Measurements from ENCODE around the gene NKAIN1. TPM values are rescaled to one million over a fixed set of nuclear protein-coding genes. Genes with fewer than 3 reads are reported as not detected.
"Not testable (repeated sequence)": the region's sequence is repeated elsewhere in the genome, so short reads cannot be mapped to it uniquely, and the experiment has no call there.

Gene NKAIN1
- polyA plus RNA-seq (2012; ENCODE audit: insufficient read depth, insufficient read length): 0.44 TPM

GRCh38 chr1:31239653-31240241 lies at the start of gene NKAIN1:
Gene NKAIN1 (minus strand): TSS chr1:31239887. CDS start chr1:31239547, 340 bp downstream.
- no peak within 1 kb of the TSS for H3K4me3 ChIP-seq (ENCODE audit: low read length)
- DNase-seq (ENCODE audit: low read depth, low spot score): no peak

DNA sequence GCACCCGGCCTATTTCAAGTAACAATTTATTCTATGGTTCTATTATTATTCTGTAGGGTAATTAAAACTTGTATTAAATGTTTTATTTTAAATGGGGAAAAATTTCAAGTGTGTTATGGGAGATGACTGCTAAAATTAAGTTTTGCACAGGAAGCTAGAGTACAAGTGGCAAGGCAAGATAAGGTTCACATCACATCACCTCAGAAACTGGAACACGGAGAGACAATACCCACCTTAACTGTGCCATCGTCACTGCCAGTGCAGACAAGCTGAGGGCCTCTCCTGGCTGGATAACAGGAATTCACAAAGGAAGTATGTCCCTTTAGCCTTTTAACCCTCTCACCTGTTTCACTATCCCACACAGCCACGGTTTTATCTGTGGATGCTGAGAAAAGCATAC lies 49.3 kb upstream of the NKAIN1 start:
- H3K4me3 ChIP-seq (ENCODE audit: low read length): no peak overlapping the region
- DNase-seq (ENCODE audit: low read depth, low spot score): no peak

- H3K4me3 ChIP-seq (ENCODE audit: low read length); DNase-seq (ENCODE audit: low read depth, low spot score): not testable (repeated sequence)
Measured at GRCh38 chr1:31287791-31288190, 48.1 kb upstream of the NKAIN1 start.

- not testable (repeated sequence) for DNase-seq (ENCODE audit: low read depth, low spot score); H3K4me3 ChIP-seq (ENCODE audit: low read length)
Measured at GRCh38 chr1:31282426-31282825, 42.7 kb upstream of the NKAIN1 start.

DNA sequence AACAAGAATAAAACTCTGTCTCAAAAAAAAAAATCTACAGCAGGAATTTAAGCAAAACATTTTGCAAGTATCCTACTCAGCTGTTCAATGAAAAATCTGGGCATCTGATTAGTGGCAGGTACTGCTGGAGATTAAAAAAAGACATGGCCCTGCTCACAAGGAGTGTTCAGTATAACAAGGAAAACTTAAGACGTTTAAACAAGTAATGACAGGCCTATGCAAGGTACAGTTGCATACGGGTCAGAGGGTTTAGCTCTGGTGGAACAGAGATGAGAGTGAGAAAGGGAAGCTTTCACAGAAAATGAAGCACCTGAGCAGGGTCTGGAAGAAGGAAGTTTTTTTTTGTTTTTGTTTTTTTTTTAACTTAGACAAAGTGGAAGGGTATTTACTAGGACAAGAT lies 33.9 kb upstream of the NKAIN1 start:
- no peak for DNase-seq (ENCODE audit: low read depth, low spot score)
- no peak overlapping the region for H3K4me3 ChIP-seq (ENCODE audit: low read length)

- no peak for DNase-seq (ENCODE audit: low read depth, low spot score)
- no peak overlapping the region for H3K4me3 ChIP-seq (ENCODE audit: low read length)
Measured at GRCh38 chr1:31272369-31272768, 32.7 kb upstream of the NKAIN1 start.

- H3K4me3 ChIP-seq (ENCODE audit: low read length): no peak overlapping the region
- DNase-seq (ENCODE audit: low read depth, low spot score): no peak
Measured at GRCh38 chr1:31266547-31266946, 26.9 kb upstream of the NKAIN1 start.

DNA sequence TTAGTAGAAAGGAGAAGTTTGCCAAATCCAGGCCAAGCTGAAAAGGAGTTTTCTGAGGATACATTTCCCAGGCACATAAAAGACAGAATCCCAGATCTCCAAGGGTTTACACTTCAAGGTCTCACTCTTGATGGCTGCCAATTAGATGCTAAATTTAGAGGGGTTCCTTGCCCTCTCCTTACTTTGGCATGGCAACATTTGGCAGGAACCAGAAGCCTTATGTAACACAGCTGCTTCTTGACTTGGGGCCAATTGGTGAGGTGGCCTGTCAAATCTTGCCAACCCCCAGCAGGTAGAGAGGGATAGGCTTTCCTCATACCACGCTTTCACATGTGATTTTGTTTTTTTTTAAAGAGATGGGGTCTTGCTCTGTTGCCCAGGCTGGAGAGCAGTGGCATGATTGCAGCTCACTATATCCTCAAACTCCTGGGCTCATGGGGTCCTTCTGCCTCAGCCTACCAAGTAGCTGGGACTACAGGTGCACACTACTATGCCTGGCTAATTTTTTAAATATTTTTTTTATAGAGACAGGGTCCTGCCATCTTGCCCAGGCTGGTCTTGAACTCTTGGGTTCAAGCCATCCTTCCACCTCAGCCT lies 25.2 kb upstream of the NKAIN1 start:
- no peak for DNase-seq (ENCODE audit: low read depth, low spot score)
- no peak overlapping the region for H3K4me3 ChIP-seq (ENCODE audit: low read length)

GRCh38 chr1:31263408-31263807 lies 23.7 kb upstream of the NKAIN1 start:
- no peak for DNase-seq (ENCODE audit: low read depth, low spot score)
- H3K4me3 ChIP-seq (ENCODE audit: low read length): no peak overlapping the region

- H3K4me3 ChIP-seq (ENCODE audit: low read length); DNase-seq (ENCODE audit: low read depth, low spot score): not testable (repeated sequence)
Measured at GRCh38 chr1:31262393-31262792, 22.7 kb upstream of the NKAIN1 start.

- no peak for DNase-seq (ENCODE audit: low read depth, low spot score)
- no peak overlapping the region for H3K4me3 ChIP-seq (ENCODE audit: low read length)
Measured at GRCh38 chr1:31261916-31262315, 22.2 kb upstream of the NKAIN1 start.

GRCh38 chr1:31259746-31260145 lies 20.1 kb upstream of the NKAIN1 start:
- no peak overlapping the region for H3K4me3 ChIP-seq (ENCODE audit: low read length)
- DNase-seq (ENCODE audit: low read depth, low spot score): no peak

DNA sequence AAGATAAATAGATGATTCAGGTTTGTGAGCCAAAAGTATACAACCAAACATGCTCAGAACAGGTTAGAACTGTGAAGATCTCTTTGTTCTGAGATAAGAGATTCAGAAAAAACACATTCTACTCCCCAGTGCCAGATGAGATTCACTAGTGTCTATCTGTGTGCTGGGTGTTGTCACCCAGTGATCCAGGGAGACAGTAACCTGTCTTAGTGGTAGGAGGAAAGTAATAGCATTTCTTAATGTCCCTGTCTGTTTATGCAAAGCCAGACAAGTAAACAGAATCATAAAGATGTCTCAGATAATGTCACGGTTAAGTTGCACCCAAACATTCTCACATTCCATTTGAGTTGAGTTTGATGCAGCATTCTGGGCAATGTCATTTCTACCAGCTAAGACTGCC lies 18.9 kb upstream of the NKAIN1 start:
- no peak overlapping the region for H3K4me3 ChIP-seq (ENCODE audit: low read length)
- no peak for DNase-seq (ENCODE audit: low read depth, low spot score)

GRCh38 chr1:31257213-31257612 lies 17.5 kb upstream of the NKAIN1 start:
- H3K4me3 ChIP-seq (ENCODE audit: low read length): no peak overlapping the region
- DNase-seq (ENCODE audit: low read depth, low spot score): no peak

DNA sequence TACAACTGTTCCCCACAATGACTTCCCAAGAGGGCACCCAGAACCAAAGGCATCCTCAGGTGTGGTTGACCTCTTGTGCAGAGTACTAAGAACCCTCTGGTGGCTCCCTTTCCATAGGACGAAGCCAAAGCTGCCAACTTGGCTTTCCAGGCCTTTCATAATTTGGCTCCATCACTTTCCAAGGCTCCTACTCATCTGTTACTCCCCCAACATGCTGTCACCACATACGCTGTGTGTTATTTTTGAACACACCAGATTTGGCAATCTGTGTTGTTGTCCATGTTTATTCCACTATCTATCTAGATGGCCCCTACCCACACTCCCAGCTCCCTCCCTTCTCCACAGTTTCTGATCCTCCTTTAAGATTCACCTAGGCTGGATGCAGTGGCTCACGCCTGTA lies 10.2 kb upstream of the NKAIN1 start:
- no peak for DNase-seq (ENCODE audit: low read depth, low spot score)
- H3K4me3 ChIP-seq (ENCODE audit: low read length): no peak overlapping the region

DNA sequence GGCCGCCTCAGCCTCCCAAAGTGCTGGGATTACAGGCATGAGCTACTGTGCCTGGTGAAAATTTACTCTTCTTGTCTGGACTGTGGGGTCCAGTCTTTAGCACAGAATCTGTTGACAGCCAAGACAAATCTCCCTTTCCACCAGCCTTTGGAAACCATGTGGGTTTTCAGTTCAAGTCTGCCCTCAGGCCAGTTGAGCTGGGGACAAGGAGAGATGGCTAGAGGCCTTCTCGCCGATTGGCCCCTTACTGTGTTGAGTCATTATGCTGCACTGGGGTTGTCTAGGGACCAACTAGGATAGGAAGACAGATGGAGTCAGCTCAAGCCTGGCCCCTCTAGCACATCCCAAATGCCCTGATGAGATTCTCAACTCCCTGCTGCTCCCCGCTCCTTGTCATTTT lies 8.6 kb upstream of the NKAIN1 start:
- H3K4me3 ChIP-seq (ENCODE audit: low read length): no peak overlapping the region
- no peak for DNase-seq (ENCODE audit: low read depth, low spot score)

DNA sequence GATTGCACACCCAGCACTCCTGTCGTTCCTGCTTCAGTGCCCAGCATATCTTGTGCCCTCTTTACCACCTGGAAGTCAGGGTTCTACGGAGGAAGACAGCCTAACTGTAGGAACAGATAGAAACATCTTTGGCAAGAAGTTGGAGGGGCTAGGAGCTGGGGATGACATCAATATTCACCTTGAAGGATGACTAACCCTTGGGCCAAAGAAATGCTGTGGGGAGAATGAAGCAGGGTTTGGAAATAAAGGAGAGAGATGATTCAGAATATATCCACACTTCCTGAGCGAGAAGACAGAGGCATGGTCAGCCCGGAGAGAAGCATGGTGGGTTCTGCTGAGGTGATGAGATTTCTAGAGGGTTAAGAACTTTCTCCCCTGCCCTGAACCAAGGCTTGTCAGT lies 4.6 kb upstream of the NKAIN1 start:
- DNase-seq (ENCODE audit: low read depth, low spot score): no peak
- H3K4me3 ChIP-seq (ENCODE audit: low read length): no peak overlapping the region

DNA sequence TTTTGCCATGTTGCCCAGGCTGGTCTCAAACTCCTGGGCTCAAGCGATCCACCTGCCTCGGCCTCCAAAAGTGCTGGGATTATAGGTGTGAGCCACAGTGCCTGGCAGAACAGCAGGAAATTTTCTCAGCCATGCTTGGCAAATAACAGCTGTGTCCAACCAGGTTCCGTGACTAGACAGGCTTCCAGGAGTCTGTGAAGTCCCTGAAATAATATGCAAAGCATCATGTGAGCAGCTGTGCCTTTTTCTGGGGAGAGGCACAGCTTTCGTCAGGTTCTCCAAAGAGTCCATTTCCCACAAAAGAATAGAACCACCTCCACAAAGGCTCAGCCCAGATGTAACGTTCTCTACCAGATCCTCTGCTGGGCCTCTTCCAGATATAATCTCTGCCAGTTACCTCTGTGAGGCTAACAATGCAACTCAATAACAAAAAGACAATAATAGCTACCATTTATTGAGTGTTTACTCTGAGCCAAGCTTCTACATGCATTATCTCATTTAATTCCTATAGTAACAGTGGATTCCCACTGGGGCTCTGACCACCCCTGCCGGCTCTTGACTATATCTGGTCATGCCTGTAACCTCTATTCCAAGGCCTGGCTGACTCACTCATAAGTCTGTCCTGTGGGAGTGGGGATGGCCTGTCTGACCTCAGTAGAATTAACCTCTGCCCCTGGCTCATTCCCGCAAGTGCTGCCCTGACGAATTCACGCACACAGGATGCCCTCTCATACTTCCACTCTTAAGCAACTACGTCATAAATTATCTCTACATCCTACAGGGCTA lies 4.0 kb upstream of the NKAIN1 start:
- no peak for DNase-seq (ENCODE audit: low read depth, low spot score)
- no peak overlapping the region for H3K4me3 ChIP-seq (ENCODE audit: low read length)

- DNase-seq (ENCODE audit: low read depth, low spot score): no peak
- no peak overlapping the region for H3K4me3 ChIP-seq (ENCODE audit: low read length)
Measured at GRCh38 chr1:31241321-31241720, 1.6 kb upstream of the NKAIN1 start.

- no peak overlapping the region for H3K4me3 ChIP-seq (ENCODE audit: low read length)
- no peak for DNase-seq (ENCODE audit: low read depth, low spot score)
Measured at GRCh38 chr1:31238986-31239613, 587 bp downstream of the NKAIN1 start.

Measured in Jurkat, Clone E6-1 (cell line).